HEK293 (cell line): ENCODE measurements around the gene MARCO.

Experiments used
- ZNF624 ChIP-seq: fragments of 450-650 bp; formaldehyde crosslinking; IDR thresholded peaks from 2 replicates; pipeline ENCODE4 v1.5.1; 2017; ENCODE audit warnings: missing biosample characterization, missing genetic modification characterization
- ZNF792 ChIP-seq: fragments of 450-650 bp; formaldehyde crosslinking; IDR thresholded peaks from 2 replicates; pipeline ENCODE4 v1.5.1; 2016; ENCODE audit warnings: missing biosample characterization, missing genetic modification characterization
- TF ChIP-seq, protein P1 (sequence below): fragments of 450-650 bp; formaldehyde crosslinking; IDR thresholded peaks from 2 replicates; pipeline ENCODE4 v1.5.1; 2016; ENCODE audit warnings: missing biosample characterization, missing genetic modification characterization

DNA sequence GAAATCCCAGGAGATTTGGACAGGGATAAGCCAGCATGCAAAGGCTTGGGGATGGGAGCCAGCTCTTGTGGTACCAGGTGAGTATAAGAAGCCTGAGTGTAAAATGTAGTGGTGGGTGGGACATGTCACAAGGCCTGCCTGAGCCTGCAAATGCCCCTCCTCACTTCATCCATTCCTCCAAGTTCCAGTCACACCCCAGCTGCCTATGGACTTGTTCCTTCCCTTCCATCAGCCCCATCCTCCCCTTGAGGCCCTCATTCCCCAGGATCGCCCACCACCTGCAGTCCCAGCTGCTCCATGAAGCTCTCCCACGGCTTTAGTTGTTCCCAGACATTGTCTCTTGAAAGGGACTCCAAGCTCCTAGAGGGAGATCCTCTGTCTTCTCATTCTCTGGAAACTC is 81.5 kb downstream of the MARCO start:
- TF ChIP-seq, protein P1, sequence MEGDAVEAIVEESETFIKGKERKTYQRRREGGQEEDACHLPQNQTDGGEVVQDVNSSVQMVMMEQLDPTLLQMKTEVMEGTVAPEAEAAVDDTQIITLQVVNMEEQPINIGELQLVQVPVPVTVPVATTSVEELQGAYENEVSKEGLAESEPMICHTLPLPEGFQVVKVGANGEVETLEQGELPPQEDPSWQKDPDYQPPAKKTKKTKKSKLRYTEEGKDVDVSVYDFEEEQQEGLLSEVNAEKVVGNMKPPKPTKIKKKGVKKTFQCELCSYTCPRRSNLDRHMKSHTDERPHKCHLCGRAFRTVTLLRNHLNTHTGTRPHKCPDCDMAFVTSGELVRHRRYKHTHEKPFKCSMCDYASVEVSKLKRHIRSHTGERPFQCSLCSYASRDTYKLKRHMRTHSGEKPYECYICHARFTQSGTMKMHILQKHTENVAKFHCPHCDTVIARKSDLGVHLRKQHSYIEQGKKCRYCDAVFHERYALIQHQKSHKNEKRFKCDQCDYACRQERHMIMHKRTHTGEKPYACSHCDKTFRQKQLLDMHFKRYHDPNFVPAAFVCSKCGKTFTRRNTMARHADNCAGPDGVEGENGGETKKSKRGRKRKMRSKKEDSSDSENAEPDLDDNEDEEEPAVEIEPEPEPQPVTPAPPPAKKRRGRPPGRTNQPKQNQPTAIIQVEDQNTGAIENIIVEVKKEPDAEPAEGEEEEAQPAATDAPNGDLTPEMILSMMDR (tag by site-specific recombination) = no peak
- no peak for TF ChIP-seq ZNF792
- no peak for TF ChIP-seq ZNF624 (tag by site-specific recombination)
